ELF-1 (cell line): ENCODE data around the gene TIGD3.

Experiments used
- DNase-seq: peaks from one replicate; pipeline ENCODE4 v3.0.0-alpha.2; 2016; ENCODE audit warnings: low read depth, low spot score

TIGD3 gene

DNA sequence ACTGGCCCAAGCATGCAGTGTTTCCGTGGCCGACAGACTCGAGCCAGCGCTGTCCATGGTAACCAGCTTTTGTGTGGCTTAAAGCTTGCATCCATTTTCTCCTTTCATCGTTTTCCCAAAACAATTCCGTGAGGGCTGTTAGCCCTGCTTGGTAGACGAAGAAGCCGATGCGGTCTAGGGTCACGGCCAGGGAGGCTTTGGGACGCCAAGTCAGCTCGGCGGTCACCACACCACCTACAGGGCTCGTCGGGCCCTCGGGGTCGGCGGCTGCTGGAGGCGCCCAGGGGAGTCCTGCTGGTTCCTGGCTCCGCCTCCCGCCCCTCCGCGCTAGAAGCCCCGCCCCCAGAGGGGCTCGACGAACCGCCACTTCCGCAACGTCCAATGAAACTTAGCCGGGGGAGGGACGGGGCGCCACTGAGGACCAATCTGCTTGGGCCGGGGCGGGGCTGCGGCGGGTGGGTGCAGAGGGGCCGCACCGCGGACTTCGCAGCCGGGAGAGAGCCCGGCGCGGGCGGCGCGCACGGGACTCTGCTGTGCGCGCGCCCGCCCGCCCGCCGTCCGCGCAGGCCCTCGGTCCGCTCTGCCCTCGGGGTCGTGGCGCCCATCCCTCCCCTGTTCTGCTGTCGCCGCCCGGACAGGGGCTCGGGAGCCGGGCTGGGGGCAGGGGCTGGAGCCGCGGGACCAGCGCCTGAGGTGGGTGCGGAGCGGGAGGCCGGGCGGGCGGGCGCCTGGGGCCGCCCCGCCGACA, at the start of gene TIGD3:
TIGD3 (plus strand) TSS at position 487 of the 748 bp plus-strand sequence. CDS start 1,058 bp downstream, outside the sequence.
- peak; percentile 97 for DNase-seq

DNA sequence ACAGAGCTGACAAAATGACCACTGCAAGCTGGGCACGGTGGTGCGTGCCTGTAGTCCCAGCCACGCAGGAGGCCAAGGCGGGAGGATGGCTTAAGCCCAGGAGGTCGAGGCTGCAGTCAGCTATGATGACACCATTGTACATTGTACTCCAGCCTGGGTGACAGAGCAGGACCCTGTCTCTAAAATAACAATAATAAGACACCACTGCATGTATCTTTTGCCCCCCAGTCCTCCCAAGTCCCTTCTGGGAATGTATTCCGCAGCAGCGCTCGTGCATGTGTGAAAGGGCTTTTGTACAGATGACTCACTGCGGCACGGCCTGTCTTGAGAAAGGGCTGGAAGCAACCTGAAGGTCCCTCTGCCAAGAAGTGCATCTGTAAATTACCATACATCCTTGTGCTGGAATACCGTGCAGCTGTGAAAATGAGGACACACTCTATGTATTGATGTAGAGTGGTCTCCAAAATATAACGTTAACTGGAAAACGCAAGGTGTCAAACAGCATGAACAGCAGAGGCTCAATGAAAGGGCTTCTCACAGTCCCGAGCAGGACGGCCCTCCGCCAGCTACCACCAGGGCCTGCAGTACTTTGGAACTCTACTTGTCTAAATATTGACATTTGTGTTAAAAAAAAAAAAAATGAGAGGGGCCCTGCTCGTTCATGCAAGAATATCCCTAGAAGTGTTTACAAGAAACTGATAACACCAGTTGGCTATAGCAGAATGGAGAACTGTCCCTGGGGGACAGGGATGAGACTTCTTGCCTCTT, 48.9 kb upstream of the TIGD3 start:
- DNase-seq = no peak

- DNase-seq = no peak
These were observed 47.0 kb upstream of the TIGD3 start for GRCh38 chr11:65307298-65308229.

- peak; percentile 52 for DNase-seq
These were observed 46.2 kb upstream of the TIGD3 start for GRCh38 chr11:65308281-65308891.

GRCh38 chr11:65309006-65309405, 45.5 kb upstream of the TIGD3 start:
- no peak for DNase-seq

GRCh38 chr11:65310215-65310614, 44.3 kb upstream of the TIGD3 start:
- no peak for DNase-seq

GRCh38 chr11:65310736-65311135, 43.8 kb upstream of the TIGD3 start:
- DNase-seq = no peak

GRCh38 chr11:65311170-65311678, 43.3 kb upstream of the TIGD3 start:
- peak; percentile 74 for DNase-seq

- peak; percentile 82 for DNase-seq
These were observed 39.9 kb upstream of the TIGD3 start, which contains the start of gene CDC42EP2 for GRCh38 chr11:65314501-65315203. Gene CDC42EP2, plus strand, starts transcription at chr11:65314866. Its CDS starts 6,033 bp downstream, at chr11:65320899.

DNA sequence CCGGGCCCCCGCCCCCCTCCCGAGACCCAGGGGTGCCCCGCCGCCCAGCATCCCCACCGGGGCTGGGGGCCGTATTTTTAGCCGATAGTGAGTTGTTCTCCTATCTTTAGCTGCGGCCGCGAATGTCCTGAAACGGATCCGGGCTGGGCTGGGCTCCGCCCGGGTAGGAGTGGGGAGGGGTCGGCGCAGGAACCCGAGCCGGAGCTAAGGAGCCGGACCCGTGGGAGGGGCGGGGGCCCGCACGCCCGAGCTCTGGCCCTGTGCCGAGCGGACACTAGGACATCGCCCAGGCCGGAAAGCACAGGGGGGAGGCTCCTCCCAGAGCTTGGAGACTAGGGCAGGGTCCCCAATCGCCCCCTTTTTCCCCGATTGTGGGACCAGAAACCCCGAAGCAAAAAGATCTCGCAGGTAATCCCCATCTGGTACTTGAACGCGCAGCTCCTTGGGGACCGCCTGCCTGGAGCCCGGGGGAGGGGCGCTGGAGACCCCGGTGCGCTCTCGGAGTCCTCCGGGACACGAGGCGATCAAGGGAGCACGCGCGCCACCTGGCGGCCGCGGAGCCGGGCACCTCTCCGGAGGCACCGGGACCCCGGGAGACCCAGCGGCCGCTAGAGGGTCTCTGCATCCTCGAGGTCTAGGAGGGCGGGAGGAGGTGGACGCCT, 39.2 kb upstream of the TIGD3 start:
- DNase-seq = peak; percentile 96

DNA sequence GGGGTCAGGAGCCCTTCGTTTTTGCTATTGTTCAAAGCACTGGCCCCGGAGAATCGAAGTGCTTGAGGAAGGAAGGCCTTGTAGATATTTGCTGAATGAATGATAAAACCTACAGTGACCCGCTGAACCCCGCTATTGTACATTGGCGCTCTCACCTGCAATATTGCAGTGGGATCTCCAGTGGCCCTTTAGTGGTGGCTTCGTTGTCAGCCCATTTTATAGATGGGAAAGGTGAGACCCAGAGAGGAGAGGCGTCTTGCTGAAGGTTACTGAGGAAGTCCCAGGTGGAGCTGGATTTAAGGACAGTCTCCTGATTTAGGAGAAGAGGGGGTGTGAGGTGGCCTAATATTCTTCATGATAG, 38.7 kb upstream of the TIGD3 start:
- DNase-seq = no peak

- DNase-seq = no peak
These were observed 38.1 kb upstream of the TIGD3 start for GRCh38 chr11:65316227-65317024.

GRCh38 chr11:65317025-65317786, 37.3 kb upstream of the TIGD3 start:
- DNase-seq = no peak

DNA sequence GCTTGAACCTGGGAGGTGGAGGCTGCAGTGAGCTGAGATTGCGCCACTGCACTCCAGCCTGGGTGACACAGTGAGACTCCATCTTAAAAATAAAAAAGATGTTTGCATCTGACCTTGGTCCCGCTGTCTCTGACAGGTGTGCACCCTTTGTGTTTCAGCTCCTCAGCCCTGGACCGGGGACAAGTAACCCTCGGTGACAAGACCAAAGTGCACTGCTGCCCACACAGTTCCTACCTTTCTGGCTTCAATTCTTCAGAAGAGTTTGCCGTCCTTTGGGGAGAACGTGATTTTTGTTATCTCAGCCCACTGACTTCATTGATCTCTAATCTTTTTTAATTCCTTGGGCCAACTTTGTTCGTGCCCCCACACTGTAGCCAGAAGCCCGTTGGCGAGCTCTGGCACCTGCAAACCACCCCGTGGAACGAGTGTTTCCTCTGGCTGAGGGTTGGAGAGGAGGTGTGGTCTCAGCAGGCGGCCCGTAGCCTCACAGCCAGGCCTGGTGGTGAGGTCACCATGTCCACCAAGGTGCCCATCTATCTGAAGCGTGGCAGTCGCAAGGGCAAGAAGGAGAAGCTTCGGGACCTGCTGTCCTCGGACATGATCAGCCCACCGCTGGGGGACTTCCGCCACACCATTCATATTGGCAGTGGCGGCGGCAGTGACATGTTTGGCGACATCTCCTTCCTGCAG, 34.0 kb upstream of the TIGD3 start:
- DNase-seq = no peak

- no peak for DNase-seq
These were observed 33.5 kb upstream of the TIGD3 start for GRCh38 chr11:65321076-65321475.

DNA sequence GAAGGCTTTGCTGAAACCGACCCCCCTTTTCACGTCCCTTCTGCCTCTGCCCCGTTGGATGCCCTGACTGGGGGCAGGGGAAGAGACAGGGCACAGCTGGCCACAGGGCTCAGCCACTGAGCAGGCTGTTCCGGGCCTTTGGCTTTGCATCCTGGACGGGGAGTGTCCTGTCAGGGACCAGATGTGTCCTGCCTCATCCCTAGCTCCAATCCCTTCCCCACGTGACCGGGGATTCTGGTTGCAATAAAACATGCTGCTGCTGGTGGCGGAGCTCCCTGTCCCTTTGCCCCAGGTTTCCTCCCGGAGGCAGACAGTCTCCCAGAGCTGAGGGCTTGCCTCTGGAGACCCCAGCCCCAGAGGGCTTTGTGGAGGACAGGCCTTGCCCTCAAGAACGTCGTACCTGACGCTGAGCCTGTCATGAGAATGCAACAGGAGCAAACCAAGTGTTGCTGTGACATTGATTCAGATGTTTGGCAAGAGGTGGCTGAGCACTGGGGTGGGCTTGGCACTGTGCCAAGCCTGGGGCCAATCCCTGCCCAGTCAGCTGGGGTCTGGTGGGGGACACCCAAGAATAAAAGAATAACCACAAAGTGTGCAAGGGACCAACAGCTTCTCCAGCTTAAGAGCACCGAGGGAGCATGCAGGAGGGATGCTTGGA, 32.6 kb upstream of the TIGD3 start:
- DNase-seq = no peak

DNA sequence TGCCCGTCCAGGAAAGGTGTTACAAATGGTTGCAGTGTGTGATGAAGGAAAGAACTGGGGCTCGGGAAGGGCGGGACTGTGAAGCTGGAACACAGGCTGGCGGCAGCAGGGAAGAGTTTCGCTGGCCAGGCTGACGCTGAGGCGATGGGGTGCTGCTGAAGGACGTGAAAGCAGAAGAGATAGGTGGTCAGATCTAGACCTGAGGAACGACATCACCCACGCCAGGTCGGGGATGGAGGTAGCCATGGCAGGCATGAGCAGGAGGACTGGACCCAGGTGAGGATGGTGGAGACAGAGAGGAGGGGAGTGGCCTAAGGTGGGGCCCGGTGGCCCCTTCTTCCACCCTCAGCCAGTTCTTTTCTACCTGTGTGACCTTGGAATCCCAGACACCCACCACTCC, 30.7 kb upstream of the TIGD3 start:
- DNase-seq = no peak
